Neural crest cell (in vitro differentiated cells): ENCODE measurements around the gene SPCS3. TPM values are rescaled to one million over a fixed set of nuclear protein-coding genes. Genes with fewer than 3 reads are reported as not detected.
"Not testable (repeated sequence)": the region's sequence is repeated elsewhere in the genome, so short reads cannot be mapped to it uniquely, and the experiment has no call there.

Experiments used
- DNase-seq: peaks from one replicate; pipeline ENCODE4 v3.0.0; 2021; ENCODE audit warnings: low read depth, mixed read lengths, low spot score
- H3K27ac Mint-ChIP-seq: one replicate; pipeline ENCODE4 v1.8.0; 2021; ENCODE audit warnings: mild to moderate bottlenecking, mixed read lengths; ENCODE audit not compliant: unreplicated experiment
- H3K27me3 Mint-ChIP-seq: 2 replicates; pipeline ENCODE4 v1.8.0; 2021; ENCODE audit warnings: low read depth, mild to moderate bottlenecking, mixed read lengths
- H3K36me3 Mint-ChIP-seq: 2 replicates; pipeline ENCODE4 v1.8.0; 2021; ENCODE audit warnings: low read depth, mild to moderate bottlenecking, mixed read lengths
- H3K4me1 Mint-ChIP-seq: 2 replicates; pipeline ENCODE4 v1.8.0; 2021; ENCODE audit warnings: mixed read lengths
- H3K4me3 Mint-ChIP-seq: one replicate; pipeline ENCODE4 v1.8.0; 2021; ENCODE audit warnings: mild to moderate bottlenecking, mixed read lengths
- H3K9me3 Mint-ChIP-seq: 2 replicates; pipeline ENCODE4 v1.8.0; 2021; ENCODE audit warnings: mixed read lengths
- CTCF ChIP-seq: fragments of 200-600 bp; sonication (generic); conservative IDR thresholded peaks from 2 replicates; pipeline ENCODE4 v1.5.0; 2021; ENCODE audit warnings: antibody characterized with exemption, mild to moderate bottlenecking
- total RNA-seq: library from RNA; stranded (reverse); gene quantifications from 2 replicates; pipeline ENCODE4 v1.2.1, GENCODE V29; 2021

Gene SPCS3
- total RNA-seq, 1 donor from 2014 or later = 108 TPM

- no peak for TF ChIP-seq CTCF
- DNase-seq = no peak
- Mint-ChIP-seq H3K4me3 (peak overlapping the region; percentile 94), H3K9me3 (no peaks in the 10 kb centered on the region), H3K4me1 (peaks cover 40% of the 10 kb centered on the region), H3K27me3 (no peaks in the 10 kb centered on the region), H3K36me3 (peaks cover 3% of the 10 kb centered on the region), H3K27ac (no peak overlapping the region)
Observed at GRCh38 chr4:176323511-176324160, 3.9 kb downstream of the SPCS3 start.

GRCh38 chr4:176324876-176325275, 5.1 kb downstream of the SPCS3 start:
- not testable (repeated sequence) for H3K27ac Mint-ChIP-seq, DNase-seq

GRCh38 chr4:176333076-176333475, 13.3 kb downstream of the SPCS3 start:
- H3K4me1 Mint-ChIP-seq = no peaks in the 10 kb centered on the region
- peaks cover 12% of the 10 kb centered on the region for H3K36me3 Mint-ChIP-seq
- no peak overlapping the region for H3K27ac Mint-ChIP-seq
- DNase-seq = no peak
- TF ChIP-seq CTCF = no peak
- no peak overlapping the region for H3K4me3 Mint-ChIP-seq
- no peaks in the 10 kb centered on the region for H3K27me3 Mint-ChIP-seq
- H3K9me3 Mint-ChIP-seq = no peaks in the 10 kb centered on the region

More at GRCh38 chr4:176324876-176325275, 5.1 kb downstream of the SPCS3 start:
- H3K9me3 Mint-ChIP-seq, H3K27me3 Mint-ChIP-seq, H3K36me3 Mint-ChIP-seq, H3K4me3 Mint-ChIP-seq: not testable (repeated sequence)
- H3K4me1 Mint-ChIP-seq = peaks cover 33% of the 10 kb centered on the region

GRCh38 chr4:176334066-176334465, 14.3 kb downstream of the SPCS3 start:
- Mint-ChIP-seq H3K4me3 (no peak overlapping the region), H3K9me3 (no peaks in the 10 kb centered on the region), H3K4me1 (no peaks in the 10 kb centered on the region), H3K27me3 (no peaks in the 10 kb centered on the region), H3K27ac (no peak overlapping the region), H3K36me3 (peaks cover 12% of the 10 kb centered on the region)
- DNase-seq = no peak
- TF ChIP-seq CTCF = no peak

GRCh38 chr4:176335421-176335820, 15.7 kb downstream of the SPCS3 start:
- H3K9me3 Mint-ChIP-seq = no peaks in the 10 kb centered on the region
- DNase-seq = no peak
- no peaks in the 10 kb centered on the region for H3K27me3 Mint-ChIP-seq
- no peak for TF ChIP-seq CTCF
- no peak overlapping the region for H3K4me3 Mint-ChIP-seq
- peaks cover 6% of the 10 kb centered on the region for H3K4me1 Mint-ChIP-seq
- H3K36me3 Mint-ChIP-seq = peaks cover 12% of the 10 kb centered on the region
- no peak overlapping the region for H3K27ac Mint-ChIP-seq

- Mint-ChIP-seq H3K9me3 (peaks cover 3% of the 10 kb centered on the region), H3K4me3 (no peak overlapping the region), H3K4me1 (peaks cover 11% of the 10 kb centered on the region), H3K36me3 (peaks cover 10% of the 10 kb centered on the region), H3K27me3 (no peaks in the 10 kb centered on the region), H3K27ac (peak overlapping the region; percentile 83)
- no peak for TF ChIP-seq CTCF
- DNase-seq = no peak
Observed at GRCh38 chr4:176339936-176340761, 20.4 kb downstream of the SPCS3 start.
